ENCODE measurements around the gene RAB15.

RAB15 gene

GRCh38 chr14:64971943-64972791 lies at the start of gene RAB15:
RAB15 (minus strand) TSS chr14:64972336; CDS start chr14:64972076, 260 bp downstream.
- DNase-seq, result no peak

- DNase-seq, result peak; percentile 62 to 70
Measured at GRCh38 chr14:65019944-65020566, 47.9 kb upstream of the RAB15 start.

- DNase-seq, result no peak
Measured at GRCh38 chr14:65016471-65016870, 44.3 kb upstream of the RAB15 start.

- DNase-seq, result no peak
Measured at GRCh38 chr14:65015391-65015790, 43.3 kb upstream of the RAB15 start.

GRCh38 chr14:65012353-65012752 lies 40.2 kb upstream of the RAB15 start:
- no peak for DNase-seq

GRCh38 chr14:65011538-65011937 lies 39.4 kb upstream of the RAB15 start:
- no peak for DNase-seq

- no peak for DNase-seq
Measured at GRCh38 chr14:65010211-65010931, 38.2 kb upstream of the RAB15 start.

- DNase-seq, result no peak
Measured at GRCh38 chr14:65007202-65007601, 35.1 kb upstream of the RAB15 start.

- DNase-seq, result no peak
Measured at GRCh38 chr14:65006261-65006721, 34.2 kb upstream of the RAB15 start.

- no peak for DNase-seq
Measured at GRCh38 chr14:65003394-65003793, 31.3 kb upstream of the RAB15 start.

- DNase-seq, result no peak
Measured at GRCh38 chr14:65002586-65003210, 30.6 kb upstream of the RAB15 start.

GRCh38 chr14:65001723-65002122 lies 29.6 kb upstream of the RAB15 start:
- DNase-seq, result no peak

- DNase-seq, result no peak
Measured at GRCh38 chr14:65000898-65001591, 28.9 kb upstream of the RAB15 start.

GRCh38 chr14:64998455-64998931 lies 26.4 kb upstream of the RAB15 start:
- no peak for DNase-seq

- DNase-seq, result no peak
Measured at GRCh38 chr14:64997108-64997794, 25.1 kb upstream of the RAB15 start.

GRCh38 chr14:64995291-64995690 lies 23.2 kb upstream of the RAB15 start:
- no peak for DNase-seq

- no peak for DNase-seq
Measured at GRCh38 chr14:64994540-64994939, 22.4 kb upstream of the RAB15 start.

GRCh38 chr14:64993266-64993930 lies 21.3 kb upstream of the RAB15 start:
- peak; percentile 58 to 70 for DNase-seq

- DNase-seq, result no peak
Measured at GRCh38 chr14:64992328-64992885, 20.3 kb upstream of the RAB15 start.

GRCh38 chr14:64990939-64991338 lies 18.8 kb upstream of the RAB15 start:
- DNase-seq, result no peak

- DNase-seq, result no peak
Measured at GRCh38 chr14:64990296-64990695, 18.2 kb upstream of the RAB15 start.

All from AML-193 (cell line).